HG03060 (cell line): Measurements from ENCODE around the gene NKX3-2.

ENCODE experiments used
- ATAC-seq: cut with Tn5 transposase; IDR thresholded peaks from one replicate; pipeline ENCODE4 v1.9.1; 2021; ENCODE audit warnings: low read depth, moderate number of reproducible peaks; ENCODE audit not compliant: unreplicated experiment

The NKX3-2 gene

GRCh38 chr4:13534344-13535063 lies 9.8 kb downstream of the NKX3-2 start:
- no peak for ATAC-seq

GRCh38 chr4:13533670-13534343 lies 10.5 kb downstream of the NKX3-2 start:
- ATAC-seq = no peak

- ATAC-seq = no peak
These were observed 12.7 kb downstream of the NKX3-2 start for GRCh38 chr4:13531625-13531998.

- ATAC-seq = no peak
These were observed 13.3 kb downstream of the NKX3-2 start for GRCh38 chr4:13530823-13531624.

- no peak for ATAC-seq
These were observed 15.0 kb downstream of the NKX3-2 start for GRCh38 chr4:13529128-13529919.

GRCh38 chr4:13528821-13529127 lies 15.5 kb downstream of the NKX3-2 start:
- no peak for ATAC-seq

GRCh38 chr4:13527981-13528820 lies 16.1 kb downstream of the NKX3-2 start:
- peak; percentile 74 for ATAC-seq

GRCh38 chr4:13527192-13527980 lies 16.9 kb downstream of the NKX3-2 start:
- ATAC-seq = no peak

GRCh38 chr4:13526658-13527057 lies 17.6 kb downstream of the NKX3-2 start:
- ATAC-seq = no peak

GRCh38 chr4:13525606-13526281 lies 18.6 kb downstream of the NKX3-2 start:
- ATAC-seq = no peak

- ATAC-seq = no peak
These were observed 19.6 kb downstream of the NKX3-2 start for GRCh38 chr4:13524504-13525243.

GRCh38 chr4:13523591-13524503 lies 20.5 kb downstream of the NKX3-2 start:
- no peak for ATAC-seq

GRCh38 chr4:13523105-13523477 lies 21.2 kb downstream of the NKX3-2 start:
- ATAC-seq = no peak

GRCh38 chr4:13522282-13523104 lies 21.8 kb downstream of the NKX3-2 start:
- ATAC-seq = no peak

- ATAC-seq = no peak
These were observed 23.3 kb downstream of the NKX3-2 start for GRCh38 chr4:13521047-13521446.

- ATAC-seq = no peak
These were observed 27.9 kb downstream of the NKX3-2 start for GRCh38 chr4:13516315-13516860.
